Mesendoderm (in vitro differentiated cells): ENCODE data around the gene ARMC9.
"Not testable (repeated sequence)": the region's sequence is repeated elsewhere in the genome, so short reads cannot be mapped to it uniquely, and the experiment has no call there.

Experiments used
- DNase-seq: peaks from one replicate; pipeline ENCODE4 v3.0.0; 2013
- H2AK5ac ChIP-seq: 2 replicates; pipeline ENCODE4 v1.6.1; 2013; ENCODE audit warnings: low read length, inconsistent platforms
- H2BK120ac ChIP-seq: 2 replicates; pipeline ENCODE4 v1.6.1; 2013; ENCODE audit warnings: low read depth, mild to moderate bottlenecking, low read length, moderate library complexity, mixed read lengths
- H2BK15ac ChIP-seq: replicated peaks from 2 replicates; pipeline ENCODE4 v1.6.1; 2013; ENCODE audit warnings: low read depth, mild to moderate bottlenecking, moderate library complexity
- H2BK5ac ChIP-seq: 2 replicates; pipeline ENCODE4 v1.6.1; 2013; ENCODE audit warnings: low read length, inconsistent platforms
- H3K18ac ChIP-seq: 2 replicates; pipeline ENCODE4 v1.6.1; 2013; ENCODE audit warnings: mild to moderate bottlenecking, low read length, mixed read lengths
- H3K23ac ChIP-seq: one replicate; pipeline ENCODE4 v1.6.1; 2013; ENCODE audit warnings: low read length
- H3K27ac ChIP-seq: 2 replicates; pipeline ENCODE4 v1.5.1; 2013; ENCODE audit warnings: low read depth, mild to moderate bottlenecking, inconsistent platforms, low read length, moderate library complexity
- H3K27me3 ChIP-seq: 2 replicates; pipeline ENCODE4 v1.6.1; 2013; ENCODE audit warnings: low read length, control low read depth, mild to moderate bottlenecking, inconsistent platforms; ENCODE audit not compliant: insufficient read depth, poor library complexity
- H3K36me3 ChIP-seq: 2 replicates; pipeline ENCODE4 v1.6.1; 2013; ENCODE audit warnings: low read length, inconsistent platforms; ENCODE audit not compliant: control insufficient read depth, insufficient read depth
- H3K4ac ChIP-seq: one replicate; pipeline ENCODE4 v1.6.1; 2013; ENCODE audit warnings: low read depth, mild to moderate bottlenecking, low read length, moderate library complexity
- H3K4me1 ChIP-seq: 2 replicates; pipeline ENCODE4 v1.6.1; 2013; ENCODE audit warnings: low read depth, low read length, inconsistent platforms; ENCODE audit not compliant: control insufficient read depth
- H3K4me2 ChIP-seq: 2 replicates; pipeline ENCODE4 v1.6.1; 2013; ENCODE audit warnings: low read length
- H3K4me3 ChIP-seq: 2 replicates; pipeline ENCODE4 v1.5.1; 2013; ENCODE audit warnings: mild to moderate bottlenecking, low read length
- H3K56ac ChIP-seq: one replicate; pipeline ENCODE4 v1.6.1; 2013; ENCODE audit warnings: low read length
- H3K79me1 ChIP-seq: 2 replicates; pipeline ENCODE4 v1.6.1; 2013; ENCODE audit warnings: low read length, inconsistent platforms
- H3K79me2 ChIP-seq: 2 replicates; pipeline ENCODE4 v1.6.1; 2013; ENCODE audit warnings: mild to moderate bottlenecking, low read length; ENCODE audit not compliant: control insufficient read depth, insufficient read depth
- H3K9ac ChIP-seq: 2 replicates; pipeline ENCODE4 v1.6.1; 2013; ENCODE audit warnings: low read length, inconsistent platforms
- H4K5ac ChIP-seq: one replicate; pipeline ENCODE4 v1.6.1; 2013; ENCODE audit warnings: low read length
- H4K8ac ChIP-seq: one replicate; pipeline ENCODE4 v1.6.1; 2013; ENCODE audit warnings: low read depth, mild to moderate bottlenecking, control low read depth, low read length, moderate library complexity
- WGBS: extraction: QIAGEN DNeasy Blood & Tissue Kit; methylation state at CpG from one replicate; pipeline ENCODE4 v1.1.7; 2013; ENCODE audit warnings: low lambda C conversion rate, missing lambda C conversion rate; ENCODE audit not compliant: insufficient coverage; ENCODE audit errors: extremely low coverage; 5-methylcytosine and 5-hydroxymethylcytosine counted together

ARMC9 gene

DNA sequence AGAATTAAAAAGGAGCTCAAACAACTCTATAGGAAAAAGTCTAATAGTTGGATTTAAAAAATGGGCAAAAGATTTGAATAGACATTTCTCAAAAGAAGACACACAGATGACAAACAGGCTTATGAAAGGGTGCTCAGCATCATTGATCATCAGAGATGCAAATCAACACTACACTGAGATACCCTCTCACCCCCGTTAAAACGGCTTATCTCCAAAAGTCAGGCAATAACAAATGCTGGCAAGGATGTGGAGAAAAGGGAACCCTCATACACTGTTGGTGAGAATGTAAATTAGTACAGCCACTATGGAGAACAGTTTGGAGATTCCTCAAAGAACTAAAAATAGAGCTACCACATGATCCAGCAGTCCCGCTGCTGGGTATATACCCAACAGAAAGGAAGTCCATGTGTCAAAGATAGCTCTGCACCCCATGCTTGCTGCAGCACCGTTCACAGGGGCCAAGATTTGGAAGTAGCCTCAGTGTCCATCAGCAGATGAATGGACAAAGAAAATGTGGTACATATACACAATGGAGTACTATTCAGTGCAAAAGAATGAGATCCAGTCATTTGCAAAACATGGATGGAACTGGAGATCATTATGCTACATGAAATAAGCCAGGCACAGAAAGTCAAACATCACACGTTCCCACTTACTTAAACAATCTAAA lies 150.4 kb downstream of the ARMC9 start:
- Histone ChIP-seq H3K4me3 (no peak overlapping the region), H3K27ac (no peak overlapping the region)

DNA sequence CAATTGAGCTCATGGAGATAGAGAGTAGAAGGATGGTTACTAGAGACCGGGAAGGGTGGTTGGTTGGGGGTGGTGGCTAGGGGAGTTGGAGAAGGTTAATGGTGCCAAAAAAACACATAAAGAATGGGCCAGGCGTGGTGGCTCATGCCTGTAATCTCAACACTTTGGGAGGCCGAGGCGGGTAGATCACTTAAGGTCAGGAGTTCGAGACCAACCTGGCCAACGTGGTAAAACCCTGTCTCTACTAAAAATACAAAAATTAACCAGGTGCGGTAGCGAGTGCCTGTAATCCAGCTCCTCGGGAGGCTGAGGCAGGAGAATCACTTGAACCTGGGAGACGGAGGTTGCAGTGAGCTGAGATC lies 150.9 kb downstream of the ARMC9 start:
- DNase-seq, H3K56ac ChIP-seq, H3K4me3 ChIP-seq, H2BK5ac ChIP-seq, H3K9ac ChIP-seq, H3K18ac ChIP-seq, H2BK120ac ChIP-seq, H4K8ac ChIP-seq, H2AK5ac ChIP-seq, H4K5ac ChIP-seq, H2BK15ac ChIP-seq, H3K4me1 ChIP-seq, H3K23ac ChIP-seq, H3K4me2 ChIP-seq, H3K4ac ChIP-seq, H3K79me1 ChIP-seq, H3K79me2 ChIP-seq, H3K27me3 ChIP-seq, H3K27ac ChIP-seq, H3K36me3 ChIP-seq: not testable (repeated sequence)
- no CpG with 5 or more reads among the region's 10 CpGs for WGBS

More for the DNA sequence above, 150.4 kb downstream of the ARMC9 start:
- Histone ChIP-seq H3K23ac (no peak overlapping the region), H4K8ac (no peak overlapping the region), H2BK5ac (no peak overlapping the region), H3K18ac (no peak overlapping the region), H3K4ac (no peak overlapping the region), H3K4me2 (no peak overlapping the region), H2AK5ac (no peak overlapping the region), H3K36me3 (no peaks in the 10 kb centered on the region), H3K79me2 (no peaks in the 10 kb centered on the region), H4K5ac (no peak overlapping the region), H3K56ac (no peak overlapping the region), H3K4me1 (peaks cover 3% of the 10 kb centered on the region), H3K79me1 (no peaks in the 10 kb centered on the region), H2BK15ac (no peak overlapping the region), H3K27me3 (no peaks in the 10 kb centered on the region), H3K9ac (no peak overlapping the region), H2BK120ac (no peak overlapping the region)
- WGBS = no CpG with 5 or more reads among the region's 5 CpGs
- no peak for DNase-seq

DNA sequence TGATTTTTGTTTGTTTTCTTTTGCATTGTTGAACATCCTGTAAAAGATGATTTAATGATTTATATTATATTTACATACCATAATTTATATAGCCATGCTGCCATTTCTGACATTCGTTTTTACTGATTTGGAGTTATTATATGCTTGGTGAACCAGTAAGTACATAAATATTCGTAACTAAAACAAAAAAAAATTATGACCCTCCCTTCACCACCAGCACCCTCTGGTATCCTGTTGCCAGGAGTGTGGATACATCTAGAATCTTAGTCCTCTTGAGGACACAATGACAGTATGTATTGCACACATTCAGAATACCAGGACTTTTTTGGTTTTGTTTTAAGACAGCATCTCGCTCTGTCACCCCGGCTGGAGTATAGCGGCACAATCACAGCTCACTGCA lies 153.2 kb downstream of the ARMC9 start:
- Histone ChIP-seq H2AK5ac (no peak overlapping the region), H3K23ac (no peak overlapping the region), H3K9ac (no peak overlapping the region), H3K18ac (no peak overlapping the region), H4K8ac (no peak overlapping the region), H3K27ac (no peak overlapping the region), H3K27me3 (no peaks in the 10 kb centered on the region), H3K56ac (no peak overlapping the region), H2BK5ac (no peak overlapping the region), H3K4me2 (no peak overlapping the region), H4K5ac (no peak overlapping the region), H3K79me2 (no peaks in the 10 kb centered on the region), H3K79me1 (no peaks in the 10 kb centered on the region), H3K4me3 (no peak overlapping the region), H3K4ac (no peak overlapping the region), H2BK15ac (no peak overlapping the region), H3K36me3 (no peaks in the 10 kb centered on the region), H3K4me1 (peaks cover 11% of the 10 kb centered on the region), H2BK120ac (no peak overlapping the region)
- no peak for DNase-seq
- WGBS = no CpG with 5 or more reads among the region's 5 CpGs

DNA sequence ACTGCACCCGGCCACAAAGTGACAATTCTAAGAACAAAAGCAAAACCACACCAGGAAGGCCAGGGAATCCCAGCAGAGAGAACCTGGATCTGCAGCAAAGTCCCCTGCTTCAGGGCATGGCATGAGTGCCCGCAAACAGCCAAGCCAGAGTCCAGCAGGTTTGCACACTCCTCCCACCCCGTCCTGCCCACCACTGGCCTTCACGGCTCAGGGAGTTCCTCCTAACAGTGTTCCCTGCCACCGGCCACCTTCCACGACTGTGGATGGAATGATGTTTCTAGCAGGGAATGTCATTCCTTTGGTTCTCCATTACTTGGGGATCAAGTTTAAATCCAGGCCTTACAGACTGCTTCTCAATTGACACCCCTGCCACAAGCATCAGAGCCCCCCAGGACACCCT lies 155.0 kb downstream of the ARMC9 start:
- H3K23ac ChIP-seq = no peak overlapping the region
- no peak overlapping the region for H2BK5ac ChIP-seq
- no peaks in the 10 kb centered on the region for H3K79me2 ChIP-seq
- no peak overlapping the region for H4K5ac ChIP-seq
- WGBS = no CpG with 5 or more reads among the region's 6 CpGs
- no peaks in the 10 kb centered on the region for H3K79me1 ChIP-seq
- no peak overlapping the region for H2BK120ac ChIP-seq
- no peak overlapping the region for H3K4me3 ChIP-seq
- no peak overlapping the region for H2AK5ac ChIP-seq
- H3K56ac ChIP-seq = no peak overlapping the region
- H3K4me2 ChIP-seq = no peak overlapping the region
- H3K4ac ChIP-seq = no peak overlapping the region
- DNase-seq = no peak
- H3K27ac ChIP-seq = no peak overlapping the region
- H3K9ac ChIP-seq = no peak overlapping the region
- H3K36me3 ChIP-seq = no peaks in the 10 kb centered on the region
- no peak overlapping the region for H2BK15ac ChIP-seq
- H3K27me3 ChIP-seq = no peaks in the 10 kb centered on the region
- H4K8ac ChIP-seq = no peak overlapping the region
- no peak overlapping the region for H3K18ac ChIP-seq
- H3K4me1 ChIP-seq = peaks cover 8% of the 10 kb centered on the region

DNA sequence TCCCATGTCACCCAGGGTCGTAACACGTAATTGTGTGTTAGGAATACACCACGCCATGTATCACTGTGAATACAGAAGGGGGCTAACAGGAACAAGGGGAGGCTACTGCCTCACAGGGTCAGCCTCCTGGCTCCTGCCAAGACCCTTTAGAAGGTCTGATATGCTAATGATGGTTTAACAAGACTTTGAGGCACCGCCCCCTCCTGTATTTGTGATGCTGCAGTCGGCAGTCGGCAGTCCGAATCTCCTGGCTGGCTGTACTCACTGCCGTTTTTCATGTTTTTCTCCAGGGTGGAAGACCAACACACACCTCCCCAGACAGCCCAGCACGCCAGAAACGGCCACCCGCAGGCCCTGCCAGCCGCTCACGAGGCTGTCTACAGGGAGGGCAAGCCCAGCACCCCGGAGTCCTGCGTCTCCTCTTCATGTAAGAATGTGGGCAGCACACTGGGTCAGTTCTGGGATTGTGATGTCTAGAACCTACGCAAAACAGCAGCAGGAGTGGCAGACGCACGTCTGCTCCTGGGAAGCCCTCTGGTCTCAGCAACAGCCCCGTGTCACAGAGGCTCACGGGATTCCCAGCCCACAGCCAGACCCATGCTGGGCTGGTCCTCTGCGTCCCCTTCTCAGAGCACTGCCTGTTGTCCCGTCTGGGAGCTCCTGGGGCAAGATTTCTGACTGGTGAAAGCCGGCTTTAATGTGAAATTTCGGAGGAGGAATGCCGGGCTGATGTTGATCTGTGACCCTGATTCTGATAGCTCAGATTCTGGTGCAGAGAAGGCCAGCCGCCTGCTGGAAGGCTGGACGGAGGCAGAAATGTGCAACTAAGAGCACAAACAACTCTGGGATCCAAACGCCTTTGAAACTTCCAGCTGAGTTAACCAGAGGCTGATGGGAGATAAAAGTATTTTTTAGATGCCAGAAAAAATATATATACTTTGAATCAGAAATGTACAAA lies 157.4 kb downstream of the ARMC9 start:
- Histone ChIP-seq H4K8ac (no peak overlapping the region), H2AK5ac (no peak overlapping the region), H2BK5ac (no peak overlapping the region), H3K4ac (no peak overlapping the region), H3K4me2 (no peak overlapping the region), H4K5ac (no peak overlapping the region), H3K27ac (peak overlapping the region; percentile 13), H3K56ac (peak overlapping the region; percentile 56), H3K23ac (no peak overlapping the region), H2BK120ac (no peak overlapping the region), H3K18ac (no peak overlapping the region), H3K27me3 (no peaks in the 10 kb centered on the region), H3K9ac (peak overlapping the region; percentile 7), H3K4me1 (peaks cover 8% of the 10 kb centered on the region), H2BK15ac (no peak overlapping the region), H3K79me2 (no peaks in the 10 kb centered on the region), H3K4me3 (no peak overlapping the region), H3K79me1 (no peaks in the 10 kb centered on the region), H3K36me3 (no peaks in the 10 kb centered on the region)
- WGBS = no CpG with 5 or more reads among the region's 28 CpGs
- peak; percentile 51 for DNase-seq
